ENCODE measurements around the gene SURF1.

GRCh38 chr9:133351526-133351907 lies 4.8 kb downstream of the SURF1 start:
- TF ChIP-seq TAF1 (IDR thresholded peaks at IDR 0.05; ENCODE audit: low read depth, low read length): no peak
- TF ChIP-seq POLR2A (IDR thresholded peaks at IDR 0.05; ENCODE audit: low read depth, low read length): no peak
- TF ChIP-seq PAX5 (IDR thresholded peaks at IDR 0.05; ENCODE audit: insufficient read depth, low read length, severe bottlenecking): no peak
- TF ChIP-seq POLR2AphosphoS5 (IDR thresholded peaks at IDR 0.05; ENCODE audit: low read depth, low read length): no peak
- no peak for TF ChIP-seq SPI1 (IDR thresholded peaks at IDR 0.05; ENCODE audit: low read depth, low read length)
- TF ChIP-seq POU2F2 (IDR thresholded peaks at IDR 0.05; ENCODE audit: low read depth, low read length): no peak

Data from GM12891 (cell line).